ENCODE measurements around the gene TCF25.

DNA sequence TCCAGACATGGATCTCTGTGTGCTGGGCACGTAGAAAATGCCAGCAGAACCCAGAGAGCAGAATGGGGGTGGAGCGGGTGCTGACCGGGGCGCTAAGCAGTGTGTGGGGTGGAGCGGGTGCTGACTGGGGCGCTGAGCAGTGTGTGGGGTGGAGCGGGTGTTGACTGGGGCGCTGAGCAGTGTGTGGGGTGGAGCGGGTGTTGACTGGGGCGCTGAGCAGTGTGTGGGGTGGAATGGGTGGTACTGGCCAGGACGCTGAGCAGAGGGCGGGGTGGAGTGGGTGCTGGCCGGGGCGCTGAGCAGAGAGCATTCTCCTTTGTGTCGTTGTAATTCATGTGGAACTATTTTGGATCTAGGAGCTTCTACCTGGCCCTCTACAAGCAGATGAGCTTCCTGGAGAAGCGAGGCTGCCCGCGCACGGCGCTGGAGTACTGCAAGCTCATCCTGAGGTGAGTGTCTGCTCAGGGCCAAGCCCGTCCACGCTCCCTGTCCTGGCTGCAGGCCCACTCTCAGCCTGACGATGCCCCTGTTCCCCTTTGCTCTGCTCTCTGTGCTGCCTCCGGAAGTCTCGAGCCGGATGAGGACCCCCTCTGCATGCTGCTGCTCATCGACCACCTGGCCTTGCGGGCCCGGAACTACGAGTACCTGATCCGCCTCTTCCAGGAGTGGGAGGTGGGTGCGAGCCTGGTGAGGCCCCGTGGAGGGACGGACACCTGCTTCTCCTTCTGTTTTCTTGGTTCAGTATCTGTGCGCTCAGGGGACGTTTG is 25.0 kb downstream of the TCF25 start:
- TF ChIP-seq, protein P1, sequence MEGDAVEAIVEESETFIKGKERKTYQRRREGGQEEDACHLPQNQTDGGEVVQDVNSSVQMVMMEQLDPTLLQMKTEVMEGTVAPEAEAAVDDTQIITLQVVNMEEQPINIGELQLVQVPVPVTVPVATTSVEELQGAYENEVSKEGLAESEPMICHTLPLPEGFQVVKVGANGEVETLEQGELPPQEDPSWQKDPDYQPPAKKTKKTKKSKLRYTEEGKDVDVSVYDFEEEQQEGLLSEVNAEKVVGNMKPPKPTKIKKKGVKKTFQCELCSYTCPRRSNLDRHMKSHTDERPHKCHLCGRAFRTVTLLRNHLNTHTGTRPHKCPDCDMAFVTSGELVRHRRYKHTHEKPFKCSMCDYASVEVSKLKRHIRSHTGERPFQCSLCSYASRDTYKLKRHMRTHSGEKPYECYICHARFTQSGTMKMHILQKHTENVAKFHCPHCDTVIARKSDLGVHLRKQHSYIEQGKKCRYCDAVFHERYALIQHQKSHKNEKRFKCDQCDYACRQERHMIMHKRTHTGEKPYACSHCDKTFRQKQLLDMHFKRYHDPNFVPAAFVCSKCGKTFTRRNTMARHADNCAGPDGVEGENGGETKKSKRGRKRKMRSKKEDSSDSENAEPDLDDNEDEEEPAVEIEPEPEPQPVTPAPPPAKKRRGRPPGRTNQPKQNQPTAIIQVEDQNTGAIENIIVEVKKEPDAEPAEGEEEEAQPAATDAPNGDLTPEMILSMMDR (conservative IDR thresholded peaks at IDR 0.05; ENCODE audit: low read length): no peak
- no peak for TF ChIP-seq EZH2phosphoT487 (IDR thresholded peaks at IDR 0.05; ENCODE audit: borderline replicate concordance)
